B cell (primary cell): ENCODE results near the gene LILRB4. TPM values are rescaled to one million over a fixed set of nuclear protein-coding genes. Genes with fewer than 3 reads are reported as not detected.
"Not testable (repeated sequence)": the region's sequence is repeated elsewhere in the genome, so short reads cannot be mapped to it uniquely, and the experiment has no call there.

Experiments
- ATAC-seq: fragments of 200-7000 bp; cut with Tn5 transposase; one replicate; pipeline ENCODE4 v1.10.0; 2021; ENCODE audit warnings: low read depth, mild to moderate bottlenecking, moderate number of reproducible peaks, moderate library complexity
- CTCF ChIA-PET: fragments of 350-600 bp; sonication (Branson Sonifier 250); formaldehyde crosslinking; loops from one replicate; lab custom pipeline; 2021; ENCODE audit warnings: antibody characterized with exemption, inconsistent platforms; lab: Charles Lee
- POLR2A ChIA-PET: fragments of 350-600 bp; sonication (Branson Sonifier 250); formaldehyde crosslinking; loops from one replicate; lab custom pipeline; 2021; ENCODE audit warnings: antibody characterized with exemption; lab: Charles Lee
- DNase-seq: peaks from one replicate; pipeline ENCODE4 v3.0.0; 2013
- H2AFZ ChIP-seq: 2 replicates; pipeline ENCODE4 v1.6.1; 2012; ENCODE audit warnings: mild to moderate bottlenecking, low read depth, low read length; ENCODE audit not compliant: insufficient read depth, poor library complexity, severe bottlenecking
- H3K27ac ChIP-seq, 2 donors: 1 replicate in 1 of 2; 2 replicates in 1 of 2; pipeline ENCODE4 v1.5.1; 2012 to 2013; ENCODE audit warnings: low read length in 2 of 2, mild to moderate bottlenecking in 2 of 2, moderate library complexity in 1 of 2
- H3K27me3 ChIP-seq, 4 experiments: fragments of 200-600 bp in 1 of 4; sonication (generic) in 1 of 4; replicated peaks in 1 of 4; 1 replicate in 2 of 4; 2 replicates in 2 of 4; pipeline versions ENCODE4 v1.6.1 to v1.7.0; 2013 to 2016; ENCODE audit warnings: low read length in 3 of 4, mild to moderate bottlenecking in 2 of 4, mixed read lengths in 1 of 4, moderate library complexity in 1 of 4; ENCODE audit not compliant: insufficient read depth in 4 of 4, control insufficient read depth in 3 of 4; ENCODE audit errors: control extremely low read depth in 1 of 4
- H3K36me3 ChIP-seq, 2 experiments: replicated peaks in 1 of 2; 1 replicate in 1 of 2; 2 replicates in 1 of 2; pipeline versions ENCODE4 v1.6.1 to v1.7.1; 2013; ENCODE audit warnings: low read length in 1 of 2; ENCODE audit not compliant: insufficient read depth in 2 of 2, control insufficient read depth in 1 of 2; ENCODE audit errors: control extremely low read depth in 1 of 2, extremely low read depth in 1 of 2
- H3K4me1 ChIP-seq, 2 donors: fragments of 200-600 bp in 1 of 2; sonication (generic) in 1 of 2; 1 replicate in 1 of 2; 2 replicates in 1 of 2; pipeline versions ENCODE4 v1.5.1 to v1.6.1; 2013 to 2017; ENCODE audit warnings: low read length in 2 of 2; ENCODE audit not compliant: control insufficient read depth in 2 of 2, insufficient read depth in 2 of 2
- H3K4me2 ChIP-seq: replicated peaks from 2 replicates; pipeline ENCODE3; 2012; ENCODE audit warnings: mild to moderate bottlenecking, low read depth, low read length; ENCODE audit not compliant: poor library complexity, severe bottlenecking
- H3K4me3 ChIP-seq, 5 experiments: fragments of 200-600 bp in 1 of 5; sonication (generic) in 1 of 5; 1 replicate in 3 of 5; 2 replicates in 2 of 5; pipeline versions ENCODE4 v1.5.1 to v1.7.0; 2011 to 2016; ENCODE audit warnings: low read length in 4 of 5, mild to moderate bottlenecking in 4 of 5, low read depth in 2 of 5, control low read depth in 1 of 5, moderate library complexity in 1 of 5; ENCODE audit not compliant: insufficient read depth in 1 of 5; ENCODE audit errors: control extremely low read depth in 1 of 5, extremely low read depth in 1 of 5
- H3K79me2 ChIP-seq: fragments of 200-600 bp; sonication (generic); one replicate; pipeline ENCODE4 v1.6.0; 2016; ENCODE audit warnings: low read length; ENCODE audit not compliant: control insufficient read depth, insufficient read depth
- H3K9ac ChIP-seq: fragments of 200-600 bp; sonication (generic); 2 replicates; pipeline ENCODE4 v1.6.1; 2017; ENCODE audit warnings: mild to moderate bottlenecking, low read length, moderate library complexity
- H3K9me3 ChIP-seq, 3 donors: one replicate each; pipeline versions ENCODE4 v1.6.1 to v1.7.1; 2013; ENCODE audit warnings: low read length in 2 of 3; ENCODE audit not compliant: control insufficient read depth in 2 of 3, insufficient read depth in 1 of 3; ENCODE audit errors: control extremely low read depth in 1 of 3
- H4K20me1 ChIP-seq: 2 replicates; pipeline ENCODE4 v1.6.0; 2012; ENCODE audit warnings: mild to moderate bottlenecking, low read length; ENCODE audit not compliant: insufficient read depth, control insufficient read depth, poor library complexity, severe bottlenecking
- H3K27ac Mint-ChIP-seq: one replicate; pipeline ENCODE4 v1.8.0; 2021; ENCODE audit warnings: mixed read lengths
- H3K27me3 Mint-ChIP-seq: one replicate; pipeline ENCODE4 v1.8.0; 2021; ENCODE audit warnings: mixed read lengths
- H3K4me1 Mint-ChIP-seq: one replicate; pipeline ENCODE4 v1.8.0; 2021; ENCODE audit warnings: mixed read lengths
- H3K4me3 Mint-ChIP-seq: one replicate; pipeline ENCODE4 v1.8.0; 2021; ENCODE audit warnings: mixed read lengths
- H3K9me3 Mint-ChIP-seq: one replicate; pipeline ENCODE4 v1.8.0; 2022; ENCODE audit warnings: mixed read lengths; ENCODE audit not compliant: insufficient read depth
- CTCF ChIP-seq: fragments of 200-600 bp; IDR thresholded peaks from one replicate; pipeline ENCODE4 v1.8.0; 2022; ENCODE audit warnings: antibody characterized with exemption, mild to moderate bottlenecking
- EZH2 ChIP-seq: IDR thresholded peaks from 2 replicates; pipeline ENCODE4 v1.6.1; 2012; ENCODE audit warnings: borderline replicate concordance, low read depth, mild to moderate bottlenecking, moderate library complexity, low read length; ENCODE audit not compliant: insufficient read depth, poor library complexity, severe bottlenecking
- WGBS: methylation state at CpG from one replicate; pipeline ENCODE4 v1.1.5; 2013; ENCODE audit warnings: missing lambda C conversion rate; ENCODE audit not compliant: insufficient coverage; 5-methylcytosine and 5-hydroxymethylcytosine counted together
- intact Hi-C: fragments of 100-400 bp; cut with micrococcal nuclease; formaldehyde crosslinking; loops from one replicate; pipeline ENCODE4 v1.10.0; 2022
- polyA plus RNA-seq: library from polyadenylated mRNA; depleted of rRNA; stranded (reverse); fragments of >200 nt; gene quantifications from 2 replicates; pipeline ENCODE4 v1.2.3, GENCODE V29; 2012
- total RNA-seq, 2 donors: library from RNA; stranded (reverse); fragments of 120-200 nt in 1 of 2; gene quantifications; 1 replicate in 1 of 2; 2 replicates in 1 of 2; pipeline versions ENCODE4 v1.2.3 to v1.2.4, GENCODE V29; 2013 to 2022

LILRB4 gene
- total and polyA plus RNA-seq, 2 donors (not counting 1 experiment from before 2014, with no cell fraction given) = 1.1 to 2.8 TPM

- intact Hi-C loops = no loop called here
- no peak overlapping the region for H3K27ac ChIP-seq
- ATAC-seq = no peak
- no peaks in the 10 kb centered on the region for H3K9me3 ChIP-seq
- no peaks in the 10 kb centered on the region for H3K27me3 ChIP-seq
- no peak for TF ChIP-seq EZH2
- no peak for TF ChIP-seq CTCF
- H3K4me1 ChIP-seq = peaks cover 6 to 9% of the 10 kb centered on the region in 2 donors
- no peak overlapping the region for H3K4me3 Mint-ChIP-seq
- DNase-seq = no peak
- no peaks in the 10 kb centered on the region for H4K20me1 ChIP-seq
- no peaks in the 10 kb centered on the region for H3K79me2 ChIP-seq
- CTCF ChIA-PET = interaction anchor here (1.0 to 1.7 kb wide), 5 partner anchors 10 to 45 kb away, joined by 3 to 7 read pairs (median 4); partner anchors contain the start of gene LILRA1
- peaks cover 4% of the 10 kb centered on the region for H3K27me3 Mint-ChIP-seq
- 94% methylated on average over 15 of the region's 18 CpGs for WGBS
- no peak overlapping the region for H3K4me2 ChIP-seq
- no peak overlapping the region for H3K4me3 ChIP-seq
- H3K9me3 Mint-ChIP-seq = no peaks in the 10 kb centered on the region
- no peak overlapping the region for H3K27ac Mint-ChIP-seq
- no peak overlapping the region for H2AFZ ChIP-seq
- H3K36me3 ChIP-seq = peaks cover 0 to 16% of the 10 kb centered on the region in 2 experiments
- POLR2A ChIA-PET = no interaction called here
- no peak overlapping the region for H3K9ac ChIP-seq
- H3K4me1 Mint-ChIP-seq = peaks cover 8% of the 10 kb centered on the region
These were observed 24.1 kb upstream of the LILRB4 start for GRCh38 chr19:54638683-54639082.

GRCh38 chr19:54642953-54643352 lies 19.8 kb upstream of the LILRB4 start:
- intact Hi-C loops = not testable (repeated sequence)

GRCh38 chr19:54643583-54643982 lies 19.2 kb upstream of the LILRB4 start:
- CTCF ChIA-PET, H3K27me3 ChIP-seq, H3K9me3 Mint-ChIP-seq, H3K9ac ChIP-seq, H3K79me2 ChIP-seq, H3K4me2 ChIP-seq, H3K27ac ChIP-seq, H3K27ac Mint-ChIP-seq, H3K4me1 ChIP-seq, H4K20me1 ChIP-seq, H3K4me3 ChIP-seq, ATAC-seq, H3K27me3 Mint-ChIP-seq, H3K36me3 ChIP-seq, H3K9me3 ChIP-seq, H3K4me3 Mint-ChIP-seq, intact Hi-C loops, POLR2A ChIA-PET, H2AFZ ChIP-seq, H3K4me1 Mint-ChIP-seq, DNase-seq: not testable (repeated sequence)
- WGBS = 83% methylated on average over 1 of the region's 6 CpGs

More at GRCh38 chr19:54642953-54643352, 19.8 kb upstream of the LILRB4 start:
- 24% methylated on average over 3 of the region's 5 CpGs for WGBS
- H3K9me3 ChIP-seq, H2AFZ ChIP-seq, H3K36me3 ChIP-seq, H3K27ac ChIP-seq, H3K27ac Mint-ChIP-seq, H3K4me1 ChIP-seq, H3K79me2 ChIP-seq, H3K27me3 Mint-ChIP-seq, H4K20me1 ChIP-seq, H3K27me3 ChIP-seq, H3K4me3 Mint-ChIP-seq, H3K4me2 ChIP-seq, POLR2A ChIA-PET, H3K4me1 Mint-ChIP-seq, H3K4me3 ChIP-seq, H3K9ac ChIP-seq, DNase-seq, ATAC-seq, H3K9me3 Mint-ChIP-seq: not testable (repeated sequence)
- CTCF ChIA-PET = interaction anchor here (0.6 kb wide), 1 partner anchor 164 kb away, joined by 3 read pairs; no protein-coding TSS in a partner anchor
